ENCODE measurements around the gene GAB1. TPM values are rescaled to one million over a fixed set of nuclear protein-coding genes. Genes with fewer than 3 reads are reported as not detected.

The GAB1 gene
- total RNA-seq, 1 donor from 2014 or later = 64.8 TPM

DNA sequence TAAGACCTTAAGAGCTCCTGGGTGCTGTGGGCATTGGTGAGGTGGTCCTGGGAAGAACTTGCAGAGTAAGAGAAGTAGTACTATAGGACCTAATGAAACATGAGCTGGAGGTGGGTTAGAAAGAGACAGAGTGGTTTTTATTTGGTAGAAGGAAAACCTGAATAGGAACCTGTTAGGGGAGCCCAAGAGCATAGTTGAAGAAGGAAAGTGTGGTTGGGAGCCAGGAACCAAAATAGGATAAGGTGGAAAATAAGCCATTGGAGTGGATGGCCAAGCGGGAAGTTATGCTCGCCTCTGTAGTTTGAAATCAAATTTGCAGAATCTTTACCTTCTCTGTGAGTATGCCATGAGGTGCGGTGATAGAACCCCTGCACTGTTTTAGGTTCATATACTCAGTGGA lies 26.7 kb downstream of the GAB1 start:
- Histone ChIP-seq H3K4me1 (peaks cover 34% of the 10 kb centered on the region), H3K9me3 (no peaks in the 10 kb centered on the region), H3K27me3 (no peaks in the 10 kb centered on the region), H3K4me3 (no peak overlapping the region), H3K27ac (no peak overlapping the region), H3K36me3 (no peaks in the 10 kb centered on the region)
- intact Hi-C loops (cut with DNase I) = no loop called here
- DNase-seq (no peak), ATAC-seq (no peak)
- no peak for TF ChIP-seq CTCF (IDR thresholded peaks at IDR 0.05)

- DNase-seq (no peak), ATAC-seq (no peak)
- Histone ChIP-seq H3K9me3 (no peaks in the 10 kb centered on the region), H3K36me3 (no peaks in the 10 kb centered on the region), H3K4me3 (no peak overlapping the region), H3K27me3 (no peaks in the 10 kb centered on the region), H3K4me1 (peaks cover 30% of the 10 kb centered on the region), H3K27ac (no peak overlapping the region)
- intact Hi-C loops (cut with DNase I) = no loop called here
- TF ChIP-seq CTCF (IDR thresholded peaks at IDR 0.05) = no peak
These were observed 27.4 kb downstream of the GAB1 start for GRCh38 chr4:143364063-143364462.

DNA sequence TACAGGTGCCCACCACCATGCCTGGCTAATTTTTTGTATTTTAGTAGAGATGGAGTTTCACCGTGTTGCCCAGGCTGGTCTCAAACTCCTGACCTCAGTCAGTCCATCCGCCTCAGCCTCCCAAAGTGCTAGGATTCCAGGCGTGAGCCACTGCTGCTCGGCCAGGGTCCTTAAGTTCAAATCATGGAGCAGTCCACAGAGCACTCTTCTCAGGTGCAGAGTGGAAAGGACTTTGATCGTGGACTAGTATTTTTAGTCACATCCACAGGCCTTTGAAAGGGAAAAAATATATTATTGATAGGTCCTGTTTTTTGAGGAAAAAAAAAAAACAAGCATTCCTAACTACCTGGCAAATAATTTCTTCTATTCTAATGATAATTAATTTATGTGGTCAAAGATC lies 31.2 kb downstream of the GAB1 start:
- Histone ChIP-seq H3K4me1 (peaks cover 19% of the 10 kb centered on the region), H3K4me3 (no peak overlapping the region), H3K36me3 (no peaks in the 10 kb centered on the region), H3K27me3 (no peaks in the 10 kb centered on the region), H3K27ac (no peak overlapping the region), H3K9me3 (no peaks in the 10 kb centered on the region)
- ATAC-seq (no peak), DNase-seq (no peak)
- intact Hi-C loops (cut with DNase I) = no loop called here
- no peak for TF ChIP-seq CTCF (IDR thresholded peaks at IDR 0.05)

DNA sequence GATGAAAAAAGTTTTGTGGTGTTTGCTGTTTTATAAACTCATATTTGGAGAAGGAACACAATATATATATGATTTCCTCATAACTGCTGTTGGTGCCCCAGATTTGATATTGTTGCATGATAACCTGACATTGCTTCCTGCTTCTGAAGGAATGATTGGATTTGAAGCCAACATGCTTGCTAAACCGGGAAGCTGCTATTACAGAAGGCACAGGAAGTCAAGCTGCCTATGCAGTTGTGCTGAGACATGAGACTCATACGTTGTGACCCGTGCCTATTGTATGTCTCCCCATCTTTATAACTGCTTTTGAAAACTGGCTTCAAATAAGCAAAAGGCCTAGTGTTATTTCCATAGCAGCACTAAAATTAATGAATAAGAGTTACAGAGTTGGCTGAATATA lies 32.9 kb downstream of the GAB1 start:
- ATAC-seq = peak; percentile 65
- intact Hi-C loops (cut with DNase I) = no loop called here
- DNase-seq = no peak
- H3K4me3 ChIP-seq = no peak overlapping the region
- no peak for TF ChIP-seq CTCF (IDR thresholded peaks at IDR 0.05)
- no peaks in the 10 kb centered on the region for H3K36me3 ChIP-seq
- H3K9me3 ChIP-seq = no peaks in the 10 kb centered on the region
- H3K27ac ChIP-seq = no peak overlapping the region
- no peaks in the 10 kb centered on the region for H3K27me3 ChIP-seq
- H3K4me1 ChIP-seq = peaks cover 19% of the 10 kb centered on the region

DNA sequence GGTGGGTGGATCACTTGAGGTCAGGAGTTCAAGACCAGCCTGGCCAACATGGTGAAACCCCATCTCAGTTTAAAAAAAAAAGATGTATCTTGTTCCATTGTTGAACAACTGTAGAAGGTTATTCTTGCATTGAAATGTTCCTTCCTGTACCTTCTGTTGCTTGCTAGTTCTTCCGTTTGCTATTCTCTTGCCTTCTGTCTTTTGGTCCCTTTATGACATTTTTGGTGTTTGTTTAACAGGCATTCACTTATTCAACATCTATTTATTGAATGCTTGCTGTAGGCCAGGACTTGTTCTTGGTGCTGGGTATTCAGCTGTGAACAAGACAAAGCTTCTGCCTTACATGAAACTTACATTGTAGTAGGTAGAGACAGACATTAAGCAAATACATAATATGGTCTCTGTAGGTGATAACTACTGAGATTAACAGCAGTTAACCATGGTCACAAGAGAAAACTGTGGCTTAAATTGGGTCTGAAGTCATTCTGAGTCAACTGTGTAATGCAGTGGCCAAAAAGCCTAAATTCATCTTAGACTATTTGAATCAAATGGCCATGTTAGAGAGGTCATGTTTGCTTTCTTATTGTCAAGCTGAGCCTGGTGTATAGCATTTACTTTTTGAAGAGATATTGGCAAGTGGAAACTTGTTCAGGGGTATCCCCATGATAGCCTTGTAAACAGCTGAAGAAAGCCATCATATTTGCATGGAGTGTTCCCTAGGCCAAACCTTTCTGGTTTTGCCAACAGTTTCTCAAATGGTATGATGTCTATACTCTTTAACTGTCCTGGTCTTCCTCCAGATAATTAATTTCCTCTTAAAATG lies 35.6 kb downstream of the GAB1 start:
- no peaks in the 10 kb centered on the region for H3K27me3 ChIP-seq
- H3K9me3 ChIP-seq = no peaks in the 10 kb centered on the region
- no peak overlapping the region for H3K4me3 ChIP-seq
- no peak for DNase-seq
- TF ChIP-seq CTCF (IDR thresholded peaks at IDR 0.05) = no peak
- H3K4me1 ChIP-seq = peaks cover 40% of the 10 kb centered on the region
- no peaks in the 10 kb centered on the region for H3K36me3 ChIP-seq
- no peak for ATAC-seq
- intact Hi-C loops (cut with DNase I) = no loop called here
- H3K27ac ChIP-seq = no peak overlapping the region
